ENCODE data around the gene CHN2. TPM values are rescaled to one million over a fixed set of nuclear protein-coding genes. Genes with fewer than 3 reads are reported as not detected.
"Not testable (repeated sequence)": the region's sequence is repeated elsewhere in the genome, so short reads cannot be mapped to it uniquely, and the experiment has no call there.

CHN2 gene
- total and polyA plus RNA-seq, 2 donors (not counting 1 experiment from before 2014, with no cell fraction given): 0.86 to 1.4 TPM

DNA sequence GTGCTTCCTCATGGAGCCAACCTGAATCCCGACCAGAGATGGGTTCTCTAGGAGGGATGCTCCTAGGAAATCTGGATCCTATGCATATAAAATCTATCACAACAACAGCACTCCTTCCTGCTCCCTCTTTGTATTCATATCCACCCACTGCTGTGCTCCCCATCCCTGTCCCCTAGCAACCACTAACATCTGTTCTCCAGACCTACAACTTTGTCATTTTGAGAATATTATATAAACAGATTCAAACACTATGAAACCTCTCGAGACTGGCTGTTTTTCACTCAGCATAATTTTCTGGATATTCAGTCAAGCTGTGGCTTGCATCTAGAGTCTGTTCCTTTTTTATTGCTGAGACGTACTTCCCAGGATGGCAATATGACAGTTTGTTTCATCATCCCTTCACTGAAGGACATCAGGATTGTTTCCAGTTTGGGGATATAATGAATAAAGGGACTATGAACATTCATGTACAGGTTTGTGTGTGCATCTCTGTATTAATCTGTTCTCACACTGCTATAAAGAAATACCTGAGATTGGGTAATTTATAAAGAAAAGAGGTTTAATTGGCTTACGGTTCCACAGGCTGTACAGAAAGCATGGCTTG lies 333.0 kb downstream of the CHN2 start:
- TF ChIP-seq CTCF (IDR thresholded peaks at IDR 0.05): no peak
- no peak for TF ChIP-seq EZH2 (IDR thresholded peaks at IDR 0.05; ENCODE audit: borderline replicate concordance, insufficient read depth, low read depth, low read length, poor library complexity, severe bottlenecking)
- Histone ChIP-seq H3K4me1 (ENCODE audit: control insufficient read depth in 2 of 2, insufficient read depth in 2 of 2, low read length in 2 of 2) (no peaks in the 10 kb centered on the region), H3K79me2 (ENCODE audit: control insufficient read depth, insufficient read depth, low read length) (no peaks in the 10 kb centered on the region), H3K27ac (ENCODE audit: low read length in 2 of 2) (no peak overlapping the region), H4K20me1 (ENCODE audit: control insufficient read depth, insufficient read depth, low read length, poor library complexity, severe bottlenecking) (no peaks in the 10 kb centered on the region), H3K4me2 (replicated peaks; ENCODE audit: low read depth, low read length, poor library complexity, severe bottlenecking) (no peak overlapping the region), H3K27me3 (replicated peaks in 1 of 4; ENCODE audit: control extremely low read depth in 1 of 4, control insufficient read depth in 3 of 4, insufficient read depth in 4 of 4, low read length in 3 of 4) (no peaks in the 10 kb centered on the region), H3K9me3 (ENCODE audit: control extremely low read depth in 1 of 3, control insufficient read depth in 2 of 3, insufficient read depth in 1 of 3, low read length in 2 of 3) (peaks cover 0 to 4% (median 0%) of the 10 kb centered on the region in 3 donors), H3K36me3 (replicated peaks in 1 of 2; ENCODE audit: control extremely low read depth in 1 of 2, control insufficient read depth in 1 of 2, extremely low read depth in 1 of 2, insufficient read depth in 2 of 2, low read length in 1 of 2) (no peaks in the 10 kb centered on the region), H3K9ac (ENCODE audit: low read length) (no peak overlapping the region), H2AFZ (ENCODE audit: insufficient read depth, low read depth, low read length, poor library complexity, severe bottlenecking) (no peak overlapping the region), H3K4me3 (ENCODE audit: control extremely low read depth in 1 of 5, extremely low read depth in 1 of 5, insufficient read depth in 1 of 5, low read depth in 2 of 5, low read length in 4 of 5) (no peak overlapping the region)
- POLR2A ChIA-PET: no interaction called here
- ATAC-seq (ENCODE audit: low read depth) (no peak), DNase-seq (no peak)
- intact Hi-C loops (cut with micrococcal nuclease): no loop called here
- no peak overlapping the region for H3K4me3 Mint-ChIP-seq
- CTCF ChIA-PET: no interaction called here
- H3K9me3 Mint-ChIP-seq (ENCODE audit: insufficient read depth): peaks cover 5% of the 10 kb centered on the region
- 100% methylated on average over 2 of the region's 4 CpGs for WGBS (ENCODE audit: insufficient coverage)
- H3K27me3 Mint-ChIP-seq: peaks cover 15% of the 10 kb centered on the region
- no peak overlapping the region for H3K27ac Mint-ChIP-seq
- no peaks in the 10 kb centered on the region for H3K4me1 Mint-ChIP-seq

DNA sequence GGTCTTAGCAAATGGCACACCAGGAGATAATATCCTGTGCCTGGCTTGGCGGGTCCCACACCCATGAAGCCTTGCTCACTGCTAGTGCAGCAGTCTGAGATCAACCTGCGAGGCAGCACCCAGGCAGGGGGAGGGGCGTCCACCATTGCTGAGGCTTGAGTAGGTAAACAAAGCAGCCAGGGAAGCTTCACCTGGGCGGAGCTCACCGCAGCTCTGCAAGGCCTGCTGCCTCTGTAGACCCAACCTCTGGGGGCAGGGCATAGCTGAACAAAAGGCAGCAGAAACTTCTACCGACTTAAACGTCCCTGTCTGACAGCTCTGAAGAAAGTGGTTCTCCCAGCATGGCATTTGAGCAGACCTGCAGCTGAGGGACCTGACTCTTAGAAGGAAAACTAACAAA lies 334.0 kb downstream of the CHN2 start:
- ATAC-seq (ENCODE audit: low read depth); H3K36me3 ChIP-seq (replicated peaks in 1 of 2; ENCODE audit: control extremely low read depth in 1 of 2, control insufficient read depth in 1 of 2, extremely low read depth in 1 of 2, insufficient read depth in 2 of 2, low read length in 1 of 2); intact Hi-C loops (cut with micrococcal nuclease); H3K27ac Mint-ChIP-seq; H3K4me2 ChIP-seq (replicated peaks; ENCODE audit: low read depth, low read length, poor library complexity, severe bottlenecking); H3K9ac ChIP-seq (ENCODE audit: low read length); H3K4me3 Mint-ChIP-seq; H3K79me2 ChIP-seq (ENCODE audit: control insufficient read depth, insufficient read depth, low read length); H3K9me3 ChIP-seq (ENCODE audit: control extremely low read depth in 1 of 3, control insufficient read depth in 2 of 3, insufficient read depth in 1 of 3, low read length in 2 of 3); H3K9me3 Mint-ChIP-seq (ENCODE audit: insufficient read depth); H3K4me1 ChIP-seq (ENCODE audit: control insufficient read depth in 2 of 2, insufficient read depth in 2 of 2, low read length in 2 of 2); POLR2A ChIA-PET; H2AFZ ChIP-seq (ENCODE audit: insufficient read depth, low read depth, low read length, poor library complexity, severe bottlenecking); H4K20me1 ChIP-seq (ENCODE audit: control insufficient read depth, insufficient read depth, low read length, poor library complexity, severe bottlenecking); H3K27ac ChIP-seq (ENCODE audit: low read length in 2 of 2); DNase-seq; H3K4me3 ChIP-seq (ENCODE audit: control extremely low read depth in 1 of 5, extremely low read depth in 1 of 5, insufficient read depth in 1 of 5, low read depth in 2 of 5, low read length in 4 of 5); H3K27me3 ChIP-seq (replicated peaks in 1 of 4; ENCODE audit: control extremely low read depth in 1 of 4, control insufficient read depth in 3 of 4, insufficient read depth in 4 of 4, low read length in 3 of 4); H3K4me1 Mint-ChIP-seq; CTCF ChIA-PET: not testable (repeated sequence)
- peaks cover 15% of the 10 kb centered on the region for H3K27me3 Mint-ChIP-seq
- 94% methylated on average over 7 of the region's 7 CpGs for WGBS (ENCODE audit: insufficient coverage)

Other genes starting within 250 kb of the CHN2 start
- not detected in 2 replicates for gene TRIL, start 236.4 kb upstream of the CHN2 start, total RNA-seq
- gene TRIL, start 236.4 kb upstream of the CHN2 start, polyA plus RNA-seq: not detected in 2 replicates
- gene CPVL, start 48.2 kb upstream of the CHN2 start, total RNA-seq: 0.41 TPM in 1 of 2 replicates, not detected in the other
- 1.3 and 2.6 TPM in 2 replicates for gene CPVL, start 48.2 kb upstream of the CHN2 start, polyA plus RNA-seq

Data from B cell (primary cell).